Fibroblast of lung (primary cell): ENCODE results near the gene MARCO. TPM values are rescaled to one million over a fixed set of nuclear protein-coding genes. Genes with fewer than 3 reads are reported as not detected.
"Not testable (repeated sequence)": the region's sequence is repeated elsewhere in the genome, so short reads cannot be mapped to it uniquely, and the experiment has no call there.

Experiments
- DNase-seq, 2 donors: peaks; one replicate each; pipeline versions ENCODE4 v3.0.0 to v3.0.0-alpha.2; 2010; ENCODE audit warnings: low read depth in 2 of 2
- H2AFZ ChIP-seq: 2 replicates; pipeline ENCODE4 v1.5.1; 2012; ENCODE audit warnings: low read length, control low read depth, inconsistent platforms
- H3K27ac ChIP-seq: 2 replicates; pipeline ENCODE4 v1.5.1; 2011; ENCODE audit warnings: low read length, control low read depth; ENCODE audit not compliant: insufficient read depth
- H3K27me3 ChIP-seq: 2 replicates; pipeline ENCODE4 v1.5.1; 2011; ENCODE audit warnings: mild to moderate bottlenecking, low read length; ENCODE audit not compliant: control insufficient read depth, insufficient read depth
- H3K36me3 ChIP-seq: 2 replicates; pipeline ENCODE4 v1.5.1; 2011; ENCODE audit warnings: low read length; ENCODE audit not compliant: control insufficient read depth, insufficient read depth
- H3K4me1 ChIP-seq: 2 replicates; pipeline ENCODE4 v1.5.1; 2011; ENCODE audit warnings: low read length; ENCODE audit not compliant: control insufficient read depth, insufficient read depth; ENCODE audit errors: extremely low read depth
- H3K4me2 ChIP-seq: 2 replicates; pipeline ENCODE4 v1.5.1; 2011; ENCODE audit warnings: low read length, control low read depth; ENCODE audit not compliant: insufficient read depth; ENCODE audit errors: extremely low read depth
- H3K4me3 ChIP-seq, 4 experiments: fragments of 200-600 bp in 1 of 4; sonication (generic) in 1 of 4; replicated peaks in 1 of 4; 2 replicates each; pipeline ENCODE4 v1.5.1; 2011 to 2016; ENCODE audit warnings: low read length in 4 of 4, low read depth in 3 of 4, mild to moderate bottlenecking in 3 of 4, control low read depth in 2 of 4, inconsistent platforms in 1 of 4, mixed read lengths in 1 of 4; ENCODE audit not compliant: insufficient read depth in 1 of 4; ENCODE audit errors: control extremely low read depth in 1 of 4
- H3K79me2 ChIP-seq: 2 replicates; pipeline ENCODE4 v1.5.1; 2012; ENCODE audit warnings: mild to moderate bottlenecking, low read length, inconsistent platforms; ENCODE audit not compliant: control insufficient read depth, insufficient read depth
- H3K9ac ChIP-seq: 2 replicates; pipeline ENCODE4 v1.5.1; 2011; ENCODE audit warnings: mild to moderate bottlenecking, low read length, control low read depth; ENCODE audit not compliant: insufficient read depth
- H3K9me3 ChIP-seq: 2 replicates; pipeline ENCODE4 v1.5.1; 2012; ENCODE audit warnings: low read depth, low read length; ENCODE audit not compliant: control insufficient read depth, insufficient read depth
- H4K20me1 ChIP-seq: 2 replicates; pipeline ENCODE4 v1.5.1; 2011; ENCODE audit warnings: low read length; ENCODE audit not compliant: control insufficient read depth, insufficient read depth; ENCODE audit errors: extremely low read depth
- EZH2 ChIP-seq: IDR thresholded peaks from 2 replicates; pipeline ENCODE4 v1.5.1; 2012; ENCODE audit warnings: low read length, control low read depth, mild to moderate bottlenecking; ENCODE audit errors: missing control alignments
- polyA plus RNA-seq, 2 donors: library from polyadenylated mRNA; depleted of rRNA in 1 of 2; stranded (reverse) in 1 of 2; unstranded in 1 of 2; fragments of >200 nt; gene quantifications; 2 replicates each; pipeline ENCODE4 v1.2.1, GENCODE V29; 2011 to 2012; ENCODE audit warnings: missing spikeins in 1 of 2
- total RNA-seq: library from RNA; depleted of rRNA; stranded (reverse); fragments of >200 nt; gene quantifications from 2 replicates; pipeline ENCODE4 v1.2.1, GENCODE V29; 2014
- TF ChIP-seq, protein P1 (sequence below), 2 donors: IDR thresholded peaks in 1 of 2; conservative IDR thresholded peaks in 1 of 2; 1 replicate in 1 of 2; 2 replicates in 1 of 2; pipeline ENCODE4 v1.5.1; 2011 to 2012; ENCODE audit warnings: low read length in 2 of 2, control low read depth in 1 of 2, inconsistent platforms in 1 of 2, low read depth in 1 of 2, mild to moderate bottlenecking in 1 of 2

Gene MARCO
- total and polyA plus RNA-seq, 2 donors (not counting 1 experiment from before 2014, with no cell fraction given) = not detected

DNA sequence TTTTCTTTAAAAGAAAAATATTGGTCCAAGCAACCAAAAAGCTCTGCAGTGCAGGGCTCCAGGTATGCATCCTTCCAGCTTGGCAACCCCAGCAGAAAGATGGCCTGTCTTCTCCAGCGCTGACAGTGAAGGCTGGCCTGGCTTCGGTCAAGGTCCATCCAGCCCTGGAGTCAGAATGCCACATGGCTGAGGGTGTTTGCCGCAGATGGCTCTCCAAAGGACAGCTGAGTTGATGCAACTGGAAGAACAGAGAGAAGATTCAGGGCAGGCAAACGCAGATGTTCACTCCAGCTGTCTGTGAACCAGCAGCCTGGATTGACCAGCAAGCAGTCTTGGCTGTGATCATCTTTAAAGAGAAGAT is 51.4 kb downstream of the MARCO start:
- H3K27ac ChIP-seq = no peak overlapping the region
- DNase-seq = no peak
- no peak overlapping the region for H3K4me2 ChIP-seq
- no peaks in the 10 kb centered on the region for H4K20me1 ChIP-seq
- no peak overlapping the region for H3K9ac ChIP-seq
- no peaks in the 10 kb centered on the region for H3K79me2 ChIP-seq
- no peaks in the 10 kb centered on the region for H3K27me3 ChIP-seq
- no peaks in the 10 kb centered on the region for H3K36me3 ChIP-seq
- no peaks in the 10 kb centered on the region for H3K4me1 ChIP-seq
- no peak overlapping the region for H2AFZ ChIP-seq
- TF ChIP-seq, protein P1, sequence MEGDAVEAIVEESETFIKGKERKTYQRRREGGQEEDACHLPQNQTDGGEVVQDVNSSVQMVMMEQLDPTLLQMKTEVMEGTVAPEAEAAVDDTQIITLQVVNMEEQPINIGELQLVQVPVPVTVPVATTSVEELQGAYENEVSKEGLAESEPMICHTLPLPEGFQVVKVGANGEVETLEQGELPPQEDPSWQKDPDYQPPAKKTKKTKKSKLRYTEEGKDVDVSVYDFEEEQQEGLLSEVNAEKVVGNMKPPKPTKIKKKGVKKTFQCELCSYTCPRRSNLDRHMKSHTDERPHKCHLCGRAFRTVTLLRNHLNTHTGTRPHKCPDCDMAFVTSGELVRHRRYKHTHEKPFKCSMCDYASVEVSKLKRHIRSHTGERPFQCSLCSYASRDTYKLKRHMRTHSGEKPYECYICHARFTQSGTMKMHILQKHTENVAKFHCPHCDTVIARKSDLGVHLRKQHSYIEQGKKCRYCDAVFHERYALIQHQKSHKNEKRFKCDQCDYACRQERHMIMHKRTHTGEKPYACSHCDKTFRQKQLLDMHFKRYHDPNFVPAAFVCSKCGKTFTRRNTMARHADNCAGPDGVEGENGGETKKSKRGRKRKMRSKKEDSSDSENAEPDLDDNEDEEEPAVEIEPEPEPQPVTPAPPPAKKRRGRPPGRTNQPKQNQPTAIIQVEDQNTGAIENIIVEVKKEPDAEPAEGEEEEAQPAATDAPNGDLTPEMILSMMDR (conservative IDR thresholded peaks at IDR 0.05 in 1 of 2, IDR thresholded peaks at IDR 0.05 in 1 of 2; ENCODE audit: low read depth in 1 of 2, low read length in 2 of 2) = no peak
- TF ChIP-seq EZH2 = no peak
- no peak overlapping the region for H3K4me3 ChIP-seq
- H3K9me3 ChIP-seq = no peaks in the 10 kb centered on the region

DNA sequence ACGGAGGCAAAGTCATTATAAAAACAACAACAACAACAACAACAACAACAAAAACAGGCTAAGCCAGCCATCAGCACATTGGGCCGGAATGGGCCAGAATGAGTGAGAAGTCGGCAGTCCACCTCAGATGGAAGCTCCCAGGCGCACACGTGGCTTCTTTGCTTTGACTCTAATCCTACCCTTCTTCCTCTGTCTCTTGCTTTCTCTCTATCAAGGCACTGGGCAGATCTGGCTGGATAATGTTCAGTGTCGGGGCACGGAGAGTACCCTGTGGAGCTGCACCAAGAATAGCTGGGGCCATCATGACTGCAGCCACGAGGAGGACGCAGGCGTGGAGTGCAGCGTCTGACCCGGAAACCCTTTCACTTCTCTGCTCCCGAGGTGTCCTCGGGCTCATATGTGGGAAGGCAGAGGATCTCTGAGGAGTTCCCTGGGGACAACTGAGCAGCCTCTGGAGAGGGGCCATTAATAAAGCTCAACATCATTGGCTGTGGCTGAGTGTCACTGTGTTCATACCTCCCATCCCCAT is 52.2 kb downstream of the MARCO start:
- no peaks in the 10 kb centered on the region for H3K79me2 ChIP-seq
- TF ChIP-seq, protein P1 (conservative IDR thresholded peaks at IDR 0.05 in 1 of 2, IDR thresholded peaks at IDR 0.05 in 1 of 2; ENCODE audit: low read depth in 1 of 2, low read length in 2 of 2) = no peak
- TF ChIP-seq EZH2 = no peak
- DNase-seq = no peak
- no peak overlapping the region for H3K4me3 ChIP-seq
- H4K20me1 ChIP-seq = no peaks in the 10 kb centered on the region
- H3K4me1 ChIP-seq = no peaks in the 10 kb centered on the region
- H3K9me3 ChIP-seq = no peaks in the 10 kb centered on the region
- H3K36me3 ChIP-seq = no peaks in the 10 kb centered on the region
- no peak overlapping the region for H3K27ac ChIP-seq
- H3K27me3 ChIP-seq = no peaks in the 10 kb centered on the region
- H3K4me2 ChIP-seq = no peak overlapping the region
- H2AFZ ChIP-seq = no peak overlapping the region
- H3K9ac ChIP-seq = no peak overlapping the region

DNA sequence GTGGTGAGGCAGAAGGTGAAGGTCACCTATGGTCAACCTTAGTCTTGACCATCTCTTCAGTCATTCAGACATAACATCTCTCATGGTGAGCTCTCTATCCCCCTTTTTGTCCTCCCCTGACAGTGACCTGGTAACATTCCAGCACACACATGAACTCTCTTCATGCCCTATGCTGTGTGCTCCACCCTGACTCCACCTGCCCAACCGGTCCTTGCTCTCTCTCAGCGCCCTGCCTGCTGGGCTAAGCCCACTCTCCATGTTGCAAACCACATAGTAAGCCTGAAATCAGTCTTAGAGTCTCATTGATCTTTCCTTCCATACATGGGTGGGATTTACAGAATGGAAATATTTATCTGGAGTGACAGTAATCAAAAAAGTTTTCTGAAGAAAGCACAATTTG is 52.8 kb downstream of the MARCO start:
- Histone ChIP-seq H3K4me1 (no peaks in the 10 kb centered on the region), H3K4me3 (no peak overlapping the region), H3K4me2 (no peak overlapping the region)

DNA sequence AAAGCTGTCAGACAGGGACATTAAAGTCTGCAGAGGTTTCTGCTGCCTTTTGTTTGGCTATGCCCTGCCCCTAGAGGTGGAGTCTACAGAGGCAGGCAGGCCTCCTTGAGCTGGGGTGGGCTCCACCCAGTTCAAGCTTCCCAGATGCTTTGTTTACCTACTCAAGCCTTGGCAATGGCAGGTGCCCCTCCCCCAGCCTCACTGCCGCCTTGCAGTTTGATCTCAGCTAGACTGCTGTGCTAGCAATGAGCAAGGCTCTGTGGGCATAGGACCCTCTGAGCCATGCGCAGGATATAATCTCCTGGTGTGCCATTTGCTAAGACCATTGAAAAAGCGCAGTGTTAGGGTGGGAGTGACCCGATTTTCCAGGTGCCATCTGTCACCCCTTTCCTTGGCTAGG is 61.9 kb downstream of the MARCO start:
- not testable (repeated sequence) for H3K4me3 ChIP-seq, H3K9ac ChIP-seq

More for the DNA sequence above, 52.8 kb downstream of the MARCO start:
- no peaks in the 10 kb centered on the region for H3K27me3 ChIP-seq
- TF ChIP-seq, protein P1 (conservative IDR thresholded peaks at IDR 0.05 in 1 of 2, IDR thresholded peaks at IDR 0.05 in 1 of 2; ENCODE audit: low read depth in 1 of 2, low read length in 2 of 2) = no peak
- TF ChIP-seq EZH2 = no peak
- no peaks in the 10 kb centered on the region for H3K9me3 ChIP-seq
- no peak overlapping the region for H2AFZ ChIP-seq
- H3K36me3 ChIP-seq = no peaks in the 10 kb centered on the region
- no peak overlapping the region for H3K27ac ChIP-seq
- DNase-seq = no peak
- no peaks in the 10 kb centered on the region for H3K79me2 ChIP-seq
- H3K9ac ChIP-seq = no peak overlapping the region
- H4K20me1 ChIP-seq = no peaks in the 10 kb centered on the region

More for the DNA sequence above, 61.9 kb downstream of the MARCO start:
- not testable (repeated sequence) for H3K4me1 ChIP-seq, H3K9me3 ChIP-seq, H2AFZ ChIP-seq, H3K27ac ChIP-seq, H4K20me1 ChIP-seq, H3K27me3 ChIP-seq, DNase-seq, H3K4me2 ChIP-seq, H3K36me3 ChIP-seq, H3K79me2 ChIP-seq
